CD4-positive, alpha-beta T cell treated with Interferon alpha-2 for 1 hour (primary cell): ENCODE data around the gene NYAP1.
"Not testable (repeated sequence)": the region's sequence is repeated elsewhere in the genome, so short reads cannot be mapped to it uniquely, and the experiment has no call there.

Source experiments
- DNase-seq, 2 donors: peaks; one replicate each; pipeline ENCODE4 v3.0.0-alpha.2; 2020 to 2022

NYAP1 gene

GRCh38 chr7:100516135-100516812 lies 32.5 kb downstream of the NYAP1 start:
- DNase-seq = peak; percentile 46 to 78

DNA sequence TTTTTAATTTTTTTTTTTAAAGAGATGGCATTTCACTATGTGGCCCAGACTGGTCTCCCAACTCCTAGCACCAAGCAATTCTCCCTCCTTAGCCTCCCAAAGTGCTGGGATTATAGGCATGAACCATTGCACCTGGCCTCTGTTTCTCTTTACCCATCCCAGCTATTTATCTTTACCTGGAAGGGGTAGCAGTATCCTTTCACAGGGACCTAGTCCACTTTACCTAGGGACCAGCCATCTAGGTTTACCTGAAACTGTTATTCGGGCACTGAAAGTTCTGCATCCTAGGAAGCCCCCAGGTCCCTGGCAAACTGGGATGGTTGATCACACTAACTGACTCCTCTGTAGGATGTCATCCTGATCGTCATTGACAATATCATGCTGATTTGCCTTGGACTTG lies 33.6 kb downstream of the NYAP1 start:
- no peak for DNase-seq

- no peak for DNase-seq
Measured at GRCh38 chr7:100519580-100519979, 35.9 kb downstream of the NYAP1 start.

GRCh38 chr7:100520138-100520537 lies 36.4 kb downstream of the NYAP1 start:
- DNase-seq = no peak

DNA sequence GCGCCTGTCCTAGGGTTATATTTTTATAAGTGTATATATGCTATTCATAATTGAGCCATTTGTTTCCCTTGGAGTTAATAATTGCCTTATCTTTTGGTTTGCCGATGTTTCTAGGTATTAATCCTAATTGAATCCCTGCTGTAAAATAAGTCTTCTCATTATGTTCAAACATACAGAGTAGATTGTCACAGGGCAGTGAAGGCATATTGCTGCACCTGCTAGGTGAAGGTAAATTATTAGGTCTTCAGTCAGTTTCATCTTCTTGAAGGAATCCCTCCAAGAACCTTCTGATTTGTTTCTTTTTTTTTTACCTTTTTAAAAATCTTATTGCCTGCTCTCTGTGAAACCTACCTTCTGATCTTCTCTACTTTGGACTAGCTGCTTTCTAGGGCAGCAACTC lies 37.3 kb downstream of the NYAP1 start:
- DNase-seq = no peak

DNA sequence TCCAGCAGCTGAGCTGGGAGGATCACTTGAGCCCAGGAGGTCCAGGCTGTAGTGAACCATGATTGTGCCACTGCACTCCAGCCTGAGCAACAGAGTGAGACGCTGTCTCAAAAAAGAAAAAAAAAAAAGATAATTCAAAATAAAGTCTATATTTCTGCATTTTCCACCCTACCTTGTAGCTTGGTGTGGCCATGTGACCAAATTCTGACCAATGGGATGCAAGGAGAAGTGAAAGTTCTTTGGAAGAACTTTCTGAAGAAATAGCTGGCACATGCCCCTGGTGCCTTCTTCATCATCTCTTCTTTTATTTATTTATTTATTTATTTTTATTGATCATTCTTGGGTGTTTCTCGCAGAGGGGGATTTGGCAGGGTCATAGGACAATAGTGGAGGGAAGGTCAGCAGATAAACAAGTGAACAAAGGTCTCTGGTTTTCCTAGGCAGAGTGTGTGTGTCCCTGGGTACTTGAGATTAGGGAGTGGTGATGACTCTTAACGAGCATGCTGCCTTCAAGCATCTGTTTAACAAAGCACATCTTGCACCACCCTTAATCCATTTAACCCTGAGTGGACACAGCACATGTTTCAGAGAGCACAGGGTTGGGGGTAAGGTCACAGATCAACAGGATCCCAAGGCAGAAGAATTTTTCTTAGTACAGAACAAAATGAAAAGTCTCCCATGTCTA lies 38.3 kb downstream of the NYAP1 start:
- peak in 1 of 2 donors; percentile 28 for DNase-seq

DNA sequence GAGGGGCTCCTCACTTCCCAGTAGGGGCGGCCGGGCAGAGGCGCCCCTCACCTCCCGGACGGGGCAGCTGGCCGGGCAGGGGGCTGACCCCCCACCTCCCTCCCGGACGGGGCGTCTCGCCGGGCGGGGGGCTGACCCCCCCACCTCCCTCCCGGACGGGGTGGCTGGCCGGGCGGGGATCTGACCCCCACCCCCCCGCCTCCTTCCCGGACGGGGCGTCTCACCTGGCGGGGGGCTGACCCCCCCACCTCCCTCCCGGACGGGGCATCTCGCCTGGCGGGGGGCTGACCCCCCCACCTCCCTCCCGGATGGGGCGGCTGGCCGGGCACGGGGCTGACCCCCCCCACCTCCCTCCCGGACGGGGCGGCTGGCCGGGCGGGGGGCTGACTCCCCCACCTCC lies 39.5 kb downstream of the NYAP1 start:
- DNase-seq = not testable (repeated sequence)

GRCh38 chr7:100528108-100528866 lies 44.6 kb downstream of the NYAP1 start:
- DNase-seq = not testable (repeated sequence)

DNA sequence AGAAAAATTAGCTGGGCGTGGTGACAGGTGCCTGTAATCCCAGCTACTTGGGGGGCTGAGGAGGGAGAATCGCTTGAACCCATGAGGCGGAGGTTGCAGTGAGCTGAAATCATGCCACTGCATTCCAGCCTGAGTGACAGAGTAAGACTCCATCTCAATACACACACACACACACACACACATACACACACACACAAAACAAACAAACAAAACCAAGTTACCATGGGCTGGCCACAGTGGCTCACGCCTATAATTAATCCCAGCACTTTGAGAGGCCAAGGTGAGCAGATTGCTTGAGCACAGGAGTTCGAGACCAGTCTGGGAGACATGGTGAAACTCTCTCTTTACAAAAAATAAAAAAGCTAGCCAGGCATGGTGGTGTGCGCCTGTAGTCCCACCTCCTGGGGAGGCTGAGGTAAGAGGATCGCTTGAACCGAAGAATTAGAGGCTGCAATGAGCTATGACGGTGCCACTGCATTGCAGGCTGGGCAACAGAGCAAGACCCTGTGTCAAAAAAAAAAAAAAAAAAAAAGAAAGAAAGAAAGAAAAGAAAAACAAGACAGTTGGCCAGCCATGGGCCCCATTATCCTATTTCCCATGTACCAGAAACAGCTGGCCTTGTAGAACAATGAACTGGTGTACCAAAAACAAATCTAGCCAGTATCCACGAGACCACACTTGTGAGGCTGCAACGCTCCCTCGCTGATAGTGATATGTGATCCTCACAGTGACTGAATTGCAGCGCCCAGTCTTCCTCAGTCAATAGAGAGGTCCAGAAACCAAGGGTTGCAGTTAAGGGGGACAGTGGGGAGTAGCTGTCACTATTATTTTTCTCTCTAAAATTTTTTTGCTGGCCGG lies 48.7 kb downstream of the NYAP1 start:
- no peak for DNase-seq

DNA sequence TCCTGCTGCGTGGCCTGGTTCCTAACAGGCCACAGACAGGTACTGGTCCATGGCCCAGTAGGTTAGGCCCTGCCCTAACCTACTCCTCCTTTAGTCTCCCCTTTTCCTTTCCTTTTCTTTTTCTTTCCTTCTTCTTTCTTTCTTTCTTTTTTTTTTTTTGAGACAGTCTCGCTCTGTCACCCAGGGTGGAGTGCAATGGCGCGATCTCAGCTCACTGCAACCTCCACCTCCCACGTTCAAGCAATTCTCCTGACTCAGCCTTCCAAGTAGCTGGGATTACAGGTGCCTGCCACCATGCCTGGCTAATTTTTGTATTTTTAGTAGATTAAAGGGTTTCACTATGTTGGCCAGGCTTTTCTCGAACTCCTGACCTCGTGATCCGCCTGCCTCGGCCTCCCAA lies 52.3 kb downstream of the NYAP1 start:
- DNase-seq = not testable (repeated sequence)

DNA sequence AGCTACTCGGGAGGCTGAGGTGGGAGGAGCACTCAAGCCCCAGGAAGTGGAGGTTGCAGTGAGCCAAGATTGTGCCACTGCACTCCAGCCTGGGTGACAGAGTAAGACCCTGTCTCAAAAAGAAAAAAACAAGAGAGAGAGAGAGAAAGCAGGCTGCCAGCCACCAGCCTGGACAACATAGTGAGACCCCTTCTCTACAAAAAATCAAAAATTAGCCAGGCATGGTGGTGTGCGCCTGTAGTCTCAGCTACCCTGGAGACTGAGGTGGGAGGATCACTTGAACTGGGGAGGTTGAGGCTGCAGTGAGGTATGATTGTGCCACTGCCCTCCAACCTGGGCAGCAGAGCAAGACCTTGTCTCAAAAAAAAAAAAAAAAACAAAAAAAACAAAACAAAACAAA lies 53.0 kb downstream of the NYAP1 start:
- DNase-seq = not testable (repeated sequence)

- no peak for DNase-seq
Measured at GRCh38 chr7:100538348-100538653, 54.6 kb downstream of the NYAP1 start.

DNA sequence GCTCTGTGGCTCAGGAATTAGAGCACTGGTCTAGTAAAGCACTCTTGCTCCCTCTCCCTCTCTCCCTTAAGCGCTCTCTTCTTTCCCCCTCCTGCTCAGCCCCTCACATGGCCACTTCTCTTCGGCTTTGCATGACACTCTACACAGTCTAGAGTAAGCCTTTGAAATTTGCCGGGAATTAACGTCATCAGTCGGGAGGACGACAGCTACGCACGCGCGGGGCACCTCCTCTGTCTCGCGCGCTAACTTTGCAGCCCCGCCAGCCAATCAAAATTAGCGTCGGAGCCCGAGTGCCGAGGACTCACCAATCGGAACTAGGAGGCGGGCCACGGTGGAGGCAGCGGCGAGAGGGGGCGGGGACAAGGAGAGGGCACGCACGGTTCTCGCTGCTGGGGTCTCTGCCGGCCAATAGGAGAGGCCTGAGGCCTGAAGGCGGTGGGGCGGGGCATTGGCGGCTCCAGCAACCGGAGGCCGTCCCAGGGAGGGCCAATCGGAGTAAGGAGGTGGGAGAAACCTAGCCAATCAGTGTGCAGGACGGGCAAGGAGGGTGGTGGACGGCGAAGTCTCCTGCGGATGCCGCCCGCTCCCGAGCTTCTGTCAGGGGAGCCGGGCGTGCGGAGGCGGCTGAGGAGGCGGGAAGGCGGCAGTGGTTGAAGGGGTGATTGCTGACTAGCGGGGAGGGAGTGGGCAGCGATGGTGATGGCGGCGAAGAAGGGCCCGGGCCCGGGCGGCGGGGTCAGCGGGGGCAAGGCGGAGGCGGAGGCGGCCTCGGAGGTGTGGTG lies 55.1 kb downstream of the NYAP1 start, which contains the start of gene AGFG2:
AGFG2 (plus strand) TSS at position 550 of the 782 bp plus-strand sequence; CDS start at position 694, 144 bp downstream.
- DNase-seq = peak; percentile 100

- no peak for DNase-seq
Measured at GRCh38 chr7:100539436-100540006, 55.8 kb downstream of the NYAP1 start.

DNA sequence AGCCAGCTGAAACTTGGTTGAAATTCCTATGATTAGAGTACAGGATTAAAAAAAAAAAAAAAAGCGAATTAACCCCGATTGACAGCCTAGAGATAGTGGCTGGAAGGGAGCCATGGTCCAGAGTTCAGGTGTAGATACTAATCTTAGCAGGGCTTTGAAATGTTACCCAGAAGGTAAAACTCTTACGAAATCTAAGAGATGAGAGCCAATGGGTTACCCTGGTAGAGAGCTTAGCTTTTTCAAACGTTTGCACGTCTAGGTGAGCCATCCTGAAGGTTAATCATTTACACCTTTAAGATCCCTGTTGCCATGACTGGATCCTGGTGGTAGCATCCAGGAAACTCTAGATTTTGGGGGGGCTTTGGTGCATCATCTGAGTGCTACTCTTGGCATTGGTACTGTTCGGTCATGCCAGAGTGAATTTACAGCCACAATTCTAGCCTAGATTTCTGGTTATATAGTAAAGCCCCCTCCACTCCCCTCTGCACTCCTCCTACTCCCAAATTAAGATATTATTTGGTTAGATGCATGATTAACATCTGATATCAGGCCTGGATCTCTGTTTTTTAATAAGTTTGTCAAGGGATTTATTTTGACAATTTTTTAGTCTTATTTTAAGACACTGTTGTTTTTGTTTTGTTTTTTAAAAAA lies 56.5 kb downstream of the NYAP1 start:
- no peak for DNase-seq

DNA sequence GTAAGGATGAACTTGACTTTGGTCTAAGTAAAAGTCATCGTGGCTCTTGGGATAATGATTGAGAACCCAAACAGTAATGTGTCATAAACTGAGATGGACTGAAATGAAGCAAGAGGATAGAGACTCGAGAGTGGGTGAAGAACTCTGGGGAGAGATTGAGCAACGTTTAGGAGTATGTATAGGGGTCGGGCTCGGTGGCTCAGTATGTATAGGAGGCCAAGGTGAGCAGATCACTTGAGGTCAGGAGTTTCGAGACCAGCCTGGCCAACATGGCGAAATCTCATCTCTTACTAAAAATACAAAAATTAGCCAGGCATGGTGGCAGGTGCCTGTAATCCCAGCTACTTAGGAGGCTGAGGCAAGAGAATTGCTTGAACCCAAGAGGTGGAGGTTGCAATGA lies 57.6 kb downstream of the NYAP1 start:
- not testable (repeated sequence) for DNase-seq

DNA sequence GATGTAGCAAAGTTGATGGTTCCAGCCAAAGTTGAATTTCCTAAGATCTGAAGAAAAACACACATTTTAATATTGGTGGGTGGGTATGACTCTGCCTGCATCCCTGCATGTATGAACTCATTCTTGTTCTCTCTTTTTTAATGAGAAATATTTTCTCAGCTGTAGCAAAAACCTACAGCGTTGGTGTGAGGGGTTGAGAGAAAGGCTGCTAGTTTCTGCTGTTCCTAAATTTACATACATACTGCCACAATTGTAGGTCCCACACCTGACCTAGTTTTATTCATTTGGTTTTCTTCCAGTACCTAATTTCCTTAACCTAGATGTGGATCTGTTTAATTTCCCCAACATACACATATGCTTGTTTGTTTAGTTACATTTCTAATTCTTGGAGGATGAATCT lies 59.9 kb downstream of the NYAP1 start:
- DNase-seq = no peak

GRCh38 chr7:100544386-100544785 lies 60.7 kb downstream of the NYAP1 start:
- DNase-seq = peak in 1 of 2 donors; percentile 11
